Measurements from ENCODE around the gene CORO2A.
"Not testable (repeated sequence)": the region's sequence is repeated elsewhere in the genome, so short reads cannot be mapped to it uniquely, and the experiment has no call there.

The CORO2A gene

GRCh38 chr9:98105006-98105405 is 87.4 kb downstream of the CORO2A start:
- no peak for DNase-seq (ENCODE audit: low read depth)

GRCh38 chr9:98104445-98104881 is 88.0 kb downstream of the CORO2A start:
- no peak for DNase-seq (ENCODE audit: low read depth)

- peak; percentile 70 for DNase-seq (ENCODE audit: low read depth)
Observed at GRCh38 chr9:98101868-98102273, 90.6 kb downstream of the CORO2A start.

GRCh38 chr9:98101416-98101815 is 91.0 kb downstream of the CORO2A start:
- no peak for DNase-seq (ENCODE audit: low read depth)

GRCh38 chr9:98100456-98100855 is 92.0 kb downstream of the CORO2A start:
- DNase-seq (ENCODE audit: low read depth), result no peak

- no peak for DNase-seq (ENCODE audit: low read depth)
Observed at GRCh38 chr9:98099898-98100297, 92.5 kb downstream of the CORO2A start.

GRCh38 chr9:98099346-98099745 is 93.1 kb downstream of the CORO2A start:
- DNase-seq (ENCODE audit: low read depth), result no peak

GRCh38 chr9:98097836-98098235 is 94.6 kb downstream of the CORO2A start:
- no peak for DNase-seq (ENCODE audit: low read depth)

GRCh38 chr9:98096091-98096490 is 96.3 kb downstream of the CORO2A start:
- no peak for DNase-seq (ENCODE audit: low read depth)

- no peak for DNase-seq (ENCODE audit: low read depth)
Observed at GRCh38 chr9:98095401-98095800, 97.0 kb downstream of the CORO2A start.

GRCh38 chr9:98094851-98095250 is 97.6 kb downstream of the CORO2A start:
- DNase-seq (ENCODE audit: low read depth), result no peak

- DNase-seq (ENCODE audit: low read depth), result no peak
Observed at GRCh38 chr9:98094316-98094715, 98.1 kb downstream of the CORO2A start.

GRCh38 chr9:98092613-98092931 is 99.9 kb downstream of the CORO2A start:
- DNase-seq (ENCODE audit: low read depth), result no peak

- no peak for DNase-seq (ENCODE audit: low read depth)
Observed at GRCh38 chr9:98091735-98092612, 100.5 kb downstream of the CORO2A start.

GRCh38 chr9:98090674-98091073 is 101.8 kb downstream of the CORO2A start:
- DNase-seq (ENCODE audit: low read depth), result not testable (repeated sequence)

- DNase-seq (ENCODE audit: low read depth), result peak; percentile 18
Observed at GRCh38 chr9:98087420-98088354, 104.8 kb downstream of the CORO2A start.

GRCh38 chr9:98086461-98086860 is 106.0 kb downstream of the CORO2A start:
- no peak for DNase-seq (ENCODE audit: low read depth)

GRCh38 chr9:98085944-98086343 is 106.5 kb downstream of the CORO2A start:
- no peak for DNase-seq (ENCODE audit: low read depth)

GRCh38 chr9:98085058-98085457 is 107.4 kb downstream of the CORO2A start:
- no peak for DNase-seq (ENCODE audit: low read depth)

- no peak for DNase-seq (ENCODE audit: low read depth)
Observed at GRCh38 chr9:98084396-98084795, 108.0 kb downstream of the CORO2A start.

- DNase-seq (ENCODE audit: low read depth), result no peak
Observed at GRCh38 chr9:98083566-98084183, 108.8 kb downstream of the CORO2A start.

GRCh38 chr9:98083061-98083501 is 109.4 kb downstream of the CORO2A start:
- DNase-seq (ENCODE audit: low read depth), result no peak

Measured in activated T-helper 1 cell treated with Interleukin-2 at 50 U/mL for 16 hours (primary cell).